ENCODE measurements around the gene GTPBP1.

Gene GTPBP1

GRCh38 chr22:38705235-38706100 is at the start of gene GTPBP1:
GTPBP1 (plus strand) TSS chr22:38705944; CDS start chr22:38705956, 12 bp downstream.
- in situ Hi-C loops (cut with MboI; ENCODE audit: low sequenced_read_pairs), result no loop called here

- in situ Hi-C loops (cut with MboI; ENCODE audit: low sequenced_read_pairs), result no loop called here
Observed at GRCh38 chr22:38656256-38657044, 49.3 kb upstream of the GTPBP1 start, which contains the start of the genes CBY1 and FAM227A. CBY1 (plus strand) TSS chr22:38656638; CDS start chr22:38668055, 11,417 bp downstream. FAM227A (minus strand) TSS chr22:38656392; CDS start chr22:38650168, 6,224 bp downstream.

- in situ Hi-C loops (cut with MboI; ENCODE audit: low sequenced_read_pairs), result no loop called here
Observed at GRCh38 chr22:38657045-38657909, 48.5 kb upstream of the GTPBP1 start.

GRCh38 chr22:38674888-38675287 is 30.9 kb upstream of the GTPBP1 start:
- in situ Hi-C loops (cut with MboI; ENCODE audit: low sequenced_read_pairs), result no loop called here

- in situ Hi-C loops (cut with MboI; ENCODE audit: low sequenced_read_pairs), result no loop called here
Observed at GRCh38 chr22:38675833-38676232, 29.9 kb upstream of the GTPBP1 start.

GRCh38 chr22:38681582-38682335 is 24.0 kb upstream of the GTPBP1 start, which contains the start of gene TOMM22:
TOMM22 (plus strand) TSS chr22:38681957; CDS start chr22:38681979, 22 bp downstream.
- in situ Hi-C loops (cut with MboI; ENCODE audit: low sequenced_read_pairs), result no loop called here

- in situ Hi-C loops (cut with MboI; ENCODE audit: low sequenced_read_pairs), result no loop called here
Observed at GRCh38 chr22:38684895-38685294, 20.8 kb upstream of the GTPBP1 start.

GRCh38 chr22:38685761-38686160 is 20.0 kb upstream of the GTPBP1 start:
- in situ Hi-C loops (cut with MboI; ENCODE audit: low sequenced_read_pairs), result no loop called here

- in situ Hi-C loops (cut with MboI; ENCODE audit: low sequenced_read_pairs), result no loop called here
Observed at GRCh38 chr22:38689651-38690050, 16.1 kb upstream of the GTPBP1 start.

GRCh38 chr22:38694049-38694448 is 11.7 kb upstream of the GTPBP1 start:
- in situ Hi-C loops (cut with MboI; ENCODE audit: low sequenced_read_pairs), result no loop called here

GRCh38 chr22:38694940-38695339 is 10.8 kb upstream of the GTPBP1 start:
- in situ Hi-C loops (cut with MboI; ENCODE audit: low sequenced_read_pairs), result no loop called here

GRCh38 chr22:38696606-38697424 is 8.9 kb upstream of the GTPBP1 start:
- in situ Hi-C loops (cut with MboI; ENCODE audit: low sequenced_read_pairs), result no loop called here

GRCh38 chr22:38697425-38698089 is 8.2 kb upstream of the GTPBP1 start:
- in situ Hi-C loops (cut with MboI; ENCODE audit: low sequenced_read_pairs), result no loop called here

GRCh38 chr22:38698407-38699094 is 7.2 kb upstream of the GTPBP1 start:
- in situ Hi-C loops (cut with MboI; ENCODE audit: low sequenced_read_pairs), result no loop called here

- in situ Hi-C loops (cut with MboI; ENCODE audit: low sequenced_read_pairs), result no loop called here
Observed at GRCh38 chr22:38699143-38699542, 6.6 kb upstream of the GTPBP1 start.

- in situ Hi-C loops (cut with MboI; ENCODE audit: low sequenced_read_pairs), result no loop called here
Observed at GRCh38 chr22:38699784-38700183, 6.0 kb upstream of the GTPBP1 start.

GRCh38 chr22:38700270-38700788 is 5.4 kb upstream of the GTPBP1 start:
- in situ Hi-C loops (cut with MboI; ENCODE audit: low sequenced_read_pairs), result no loop called here

All from HL-60/S4 treated with retinoic acid at 250 ng/mL for 4 days and 3 days (cell line).